Transverse colon (tissue), 4 donors: Measurements from ENCODE around the gene BLTP3A. TPM values are rescaled to one million over a fixed set of nuclear protein-coding genes. Genes with fewer than 3 reads are reported as not detected.
"Not testable (repeated sequence)": the region's sequence is repeated elsewhere in the genome, so short reads cannot be mapped to it uniquely, and the experiment has no call there.

Source experiments
- DNase-seq: peaks from one replicate; pipeline ENCODE4 v3.0.0-alpha.2; 2019
- H3K27ac ChIP-seq, 4 donors: fragments of 200-600 bp; sonication (generic); 2 replicates each; pipeline ENCODE4 v1.5.1; 2016 to 2018; ENCODE audit warnings: inconsistent platforms in 4 of 4
- H3K27me3 ChIP-seq: fragments of 200-600 bp; sonication (generic); 2 replicates; pipeline ENCODE4 v1.5.1; 2017; ENCODE audit warnings: inconsistent platforms
- H3K36me3 ChIP-seq, 4 donors: fragments of 200-600 bp; sonication (generic); 2 replicates each; pipeline ENCODE4 v1.5.1; 2017 to 2019; ENCODE audit warnings: inconsistent platforms in 4 of 4
- H3K4me1 ChIP-seq, 4 donors: fragments of 200-600 bp; sonication (generic); 2 replicates each; pipeline ENCODE4 v1.5.1; 2017 to 2020; ENCODE audit warnings: inconsistent platforms in 4 of 4
- H3K4me3 ChIP-seq, 4 donors: fragments of 200-600 bp; sonication (generic); 1 replicate in 1 of 4; 2 replicates in 3 of 4; pipeline versions ENCODE4 v1.5.1 to v1.6.1; 2017 to 2019; ENCODE audit warnings: inconsistent platforms in 4 of 4
- H3K9me3 ChIP-seq, 2 donors: fragments of 200-600 bp; sonication (generic); 2 replicates each; pipeline ENCODE4 v1.5.1; 2017 to 2019; ENCODE audit warnings: inconsistent platforms in 2 of 2
- CTCF ChIP-seq, 5 experiments: fragments of 200-600 bp in 3 of 5; fragments of 450-650 bp in 2 of 5; sonication (generic) in 3 of 5; IDR thresholded peaks; 1 replicate in 2 of 5; 2 replicates in 3 of 5; pipeline ENCODE4 v1.5.1; 2016 to 2017; ENCODE audit warnings: antibody characterized with exemption in 5 of 5, inconsistent platforms in 3 of 5, mild to moderate bottlenecking in 2 of 5, moderate library complexity in 1 of 5
- EP300 ChIP-seq: sonication (generic); formaldehyde crosslinking; IDR thresholded peaks from one replicate; pipeline ENCODE4 v1.6.1; 2017; ENCODE audit warnings: antibody characterized with exemption, low read depth
- POLR2A ChIP-seq: fragments of 450-650 bp; IDR thresholded peaks from one replicate; pipeline ENCODE4 v1.6.1; 2016; ENCODE audit warnings: antibody characterized with exemption, mild to moderate bottlenecking, moderate library complexity
- POLR2AphosphoS5 ChIP-seq, 3 donors: sonication (generic); formaldehyde crosslinking; IDR thresholded peaks; one replicate each; pipeline ENCODE4 v1.6.1; 2016; ENCODE audit warnings: antibody characterized with exemption in 3 of 3
- WGBS, 2 donors: methylation state at CpG; one replicate each; pipeline ENCODE4 v1.1.5; 2018; ENCODE audit warnings: low coverage in 1 of 2; 5-methylcytosine and 5-hydroxymethylcytosine counted together
- in situ Hi-C, 4 donors: fragments of 200-750 bp; cut with MboI; loops; one replicate each; pipeline versions ENCODE4 v1.15.0 to v1.15.1; 2017; ENCODE audit warnings: low sequenced_read_pairs in 3 of 4, low pct_ligation_motif_present in 1 of 4, low pct_unique_long_range_greater_than_20kb in 1 of 4
- intact Hi-C: fragments of 100-400 bp; cut with DNase I; formaldehyde crosslinking; loops from one replicate; pipeline ENCODE4 v1.15.1; 2023; ENCODE audit warnings: low total_unique reads
- total RNA-seq, 4 donors: library from RNA; depleted of rRNA; stranded (reverse); fragments of >200 nt; gene quantifications; one replicate each; pipeline ENCODE4 v1.1.0, GENCODE V29; 2016

BLTP3A gene, protein sequence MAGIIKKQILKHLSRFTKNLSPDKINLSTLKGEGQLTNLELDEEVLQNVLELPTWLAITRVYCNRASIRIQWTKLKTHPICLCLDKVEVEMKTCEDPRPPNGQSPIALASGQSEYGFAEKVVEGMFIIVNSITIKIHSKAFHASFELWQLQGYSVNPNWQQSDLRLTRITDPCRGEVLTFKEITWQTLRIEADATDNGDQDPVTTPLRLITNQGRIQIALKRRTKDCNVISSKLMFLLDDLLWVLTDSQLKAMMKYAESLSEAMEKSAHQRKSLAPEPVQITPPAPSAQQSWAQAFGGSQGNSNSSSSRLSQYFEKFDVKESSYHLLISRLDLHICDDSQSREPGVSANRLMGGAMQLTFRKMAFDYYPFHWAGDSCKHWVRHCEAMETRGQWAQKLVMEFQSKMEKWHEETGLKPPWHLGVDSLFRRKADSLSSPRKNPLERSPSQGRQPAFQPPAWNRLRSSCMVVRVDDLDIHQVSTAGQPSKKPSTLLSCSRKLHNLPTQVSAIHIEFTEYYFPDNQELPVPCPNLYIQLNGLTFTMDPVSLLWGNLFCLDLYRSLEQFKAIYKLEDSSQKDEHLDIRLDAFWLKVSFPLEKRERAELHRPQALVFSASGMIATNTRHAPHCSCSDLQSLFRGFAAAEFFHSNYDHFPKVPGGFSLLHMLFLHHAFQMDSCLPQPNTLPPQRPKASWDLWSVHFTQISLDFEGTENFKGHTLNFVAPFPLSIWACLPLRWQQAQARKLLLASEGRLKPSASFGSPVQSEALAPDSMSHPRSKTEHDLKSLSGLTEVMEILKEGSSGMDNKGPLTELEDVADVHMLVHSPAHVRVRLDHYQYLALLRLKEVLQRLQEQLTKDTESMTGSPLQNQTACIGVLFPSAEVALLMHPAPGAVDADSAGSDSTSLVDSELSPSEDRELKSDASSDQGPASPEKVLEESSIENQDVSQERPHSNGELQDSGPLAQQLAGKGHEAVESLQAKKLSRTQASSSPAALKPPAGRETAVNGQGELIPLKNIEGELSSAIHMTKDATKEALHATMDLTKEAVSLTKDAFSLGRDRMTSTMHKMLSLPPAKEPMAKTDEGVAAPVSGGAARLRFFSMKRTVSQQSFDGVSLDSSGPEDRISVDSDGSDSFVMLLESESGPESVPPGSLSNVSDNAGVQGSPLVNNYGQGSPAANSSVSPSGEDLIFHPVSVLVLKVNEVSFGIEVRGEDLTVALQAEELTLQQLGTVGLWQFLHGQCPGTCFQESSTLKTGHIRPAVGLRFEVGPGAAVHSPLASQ (N-terminal part only)
- 10 to 100 TPM in 2 of 4 donors, 1 to 10 TPM in 2; 7.4 to 13.1 (median 9.9) TPM for total RNA-seq

DNA sequence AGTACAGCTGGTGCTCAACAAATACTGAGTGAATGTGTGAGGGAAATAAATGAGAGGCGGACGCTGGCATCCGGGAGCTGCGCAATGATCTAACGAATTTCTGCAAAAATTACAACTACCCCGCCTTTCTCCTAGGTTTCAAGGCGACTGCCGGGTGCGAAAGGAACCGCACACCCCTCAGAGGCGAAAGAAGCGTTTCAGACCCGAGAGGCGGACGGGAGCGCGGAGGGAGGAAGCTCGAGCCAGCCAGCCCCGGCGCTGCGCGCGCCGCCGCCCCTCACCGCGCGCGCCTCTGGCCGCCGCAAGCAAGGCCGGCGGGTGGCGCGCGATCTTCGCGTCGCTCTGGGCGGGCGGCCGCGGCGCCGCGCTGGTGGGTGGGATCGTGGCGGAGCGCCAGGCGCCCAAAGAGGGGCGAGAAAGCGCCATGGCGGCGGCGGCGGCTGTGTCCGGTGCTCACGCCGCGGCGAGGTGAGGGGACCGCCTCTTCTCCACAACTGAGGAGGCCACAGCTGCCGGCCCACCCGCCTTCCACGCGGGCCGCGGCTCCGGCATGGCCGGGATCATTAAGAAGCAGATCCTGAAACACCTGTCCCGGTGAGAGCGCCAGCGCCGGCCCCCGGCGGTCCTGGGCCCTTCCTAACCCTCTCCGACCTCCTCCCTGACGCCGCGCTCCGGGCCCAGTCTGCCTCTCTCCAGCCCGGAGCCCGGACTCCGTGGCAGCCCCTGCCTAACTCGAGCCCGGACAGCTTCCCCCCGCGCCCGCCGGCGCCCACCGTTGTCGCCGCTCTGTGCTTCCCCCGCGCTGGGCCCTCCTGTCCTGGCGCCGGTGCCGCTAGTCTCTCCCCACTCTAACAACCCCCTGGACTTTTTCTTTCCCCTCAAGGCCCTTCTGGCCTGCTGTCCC, at the start of gene BLTP3A:
TSS of gene BLTP3A (plus strand) at position 383 of the 904 bp plus-strand sequence. CDS start at position 551, 168 bp downstream.
- Histone ChIP-seq H3K4me1 (peaks cover 0 to 21% (median 15%) of the 10 kb centered on the region in 4 donors), H3K27ac (peak within 1 kb of the TSS; percentile 89 to 98 (median 93)), H3K4me3 (peak within 1 kb of the TSS; percentile 64 to 100 (median 84)), H3K27me3 (no peaks in the 10 kb centered on the region), H3K9me3 (no peaks in the 10 kb centered on the region), H3K36me3 (no peaks in the 10 kb centered on the region)
- TF ChIP-seq POLR2A (peak; percentile 61), POLR2AphosphoS5 (IDR thresholded peaks at IDR 0.05) (peak in 2 of 3 donors; percentile 36 to 54), CTCF (IDR thresholded peaks at IDR 0.05) (no peak)
- intact Hi-C loops = no loop called here
- in situ Hi-C loops = no loop called here
- DNase-seq = peak; percentile 75
- WGBS, 2 donors = 1% methylated on average over 74 of the region's 99 CpGs; no CpG with 5 or more reads in 1 of the 2 donors

DNA sequence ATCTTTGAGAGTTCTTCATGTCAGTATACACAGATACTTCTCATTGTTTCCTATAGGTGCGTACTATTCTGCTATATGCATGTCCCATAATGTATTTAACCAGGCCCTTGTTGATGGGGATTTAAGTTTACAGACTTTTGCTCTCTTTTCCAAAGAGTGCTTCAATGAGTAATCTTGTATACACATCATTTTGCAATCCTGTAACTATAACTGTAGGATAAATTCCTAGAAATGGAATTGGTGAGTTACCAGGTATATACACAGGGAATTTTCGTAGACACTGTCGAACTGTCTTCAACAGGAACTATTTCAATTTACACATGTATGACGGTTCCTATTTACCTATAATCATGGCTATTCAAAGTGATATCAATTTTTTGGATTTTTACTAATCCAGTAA, 49.8 kb upstream of the BLTP3A start:
- Histone ChIP-seq H3K9me3 (no peaks in the 10 kb centered on the region), H3K36me3 (no peaks in the 10 kb centered on the region), H3K4me1 (peaks cover 0 to 21% (median 7%) of the 10 kb centered on the region in 4 donors), H3K27me3 (no peaks in the 10 kb centered on the region), H3K4me3 (no peak overlapping the region), H3K27ac (no peak overlapping the region)
- in situ Hi-C loops = no loop called here
- no peak for DNase-seq
- WGBS, 2 donors = 94 to 95% methylated on average over 4 of the region's 4 CpGs
- intact Hi-C loops = no loop called here
- TF ChIP-seq CTCF (IDR thresholded peaks at IDR 0.05) (no peak), POLR2AphosphoS5 (IDR thresholded peaks at IDR 0.05) (no peak), EP300 (no peak), POLR2A (no peak)

DNA sequence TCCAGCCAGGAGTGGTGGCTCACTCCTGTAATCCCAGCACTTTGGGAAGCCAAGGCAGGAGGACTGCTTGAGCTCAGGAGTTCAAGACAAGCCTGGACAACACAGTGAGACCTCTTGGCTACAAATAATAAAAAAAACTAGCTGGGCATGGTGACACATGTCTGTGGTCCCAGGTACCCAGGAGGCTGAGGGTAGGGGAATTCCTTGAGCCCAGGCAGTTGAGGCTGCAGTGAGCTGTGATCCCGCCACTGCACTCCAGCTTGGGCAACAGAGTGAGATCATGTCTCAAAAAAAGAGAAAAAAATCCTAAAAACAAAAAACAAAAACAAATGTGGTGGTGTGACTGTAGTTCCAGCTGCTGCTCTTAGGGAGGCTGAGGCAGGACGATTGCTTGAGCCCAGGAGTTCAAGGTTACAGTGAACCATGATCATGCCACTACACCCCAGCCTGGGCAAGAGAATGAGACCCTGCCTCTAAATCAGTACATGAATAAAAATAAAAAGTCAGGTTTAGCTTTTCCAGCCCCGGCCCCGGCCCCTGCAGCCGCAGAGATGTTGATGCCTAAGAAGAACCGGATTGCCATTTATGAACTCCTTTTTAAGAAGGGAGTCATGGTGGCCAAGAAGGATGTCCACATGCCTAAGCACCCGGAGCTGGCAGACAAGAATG, 48.1 kb upstream of the BLTP3A start:
- peaks cover 0 to 21% (median 7%) of the 10 kb centered on the region in 4 donors for H3K4me1 ChIP-seq
- DNase-seq = no peak
- H3K4me3 ChIP-seq = no peak overlapping the region
- no peak overlapping the region for H3K27ac ChIP-seq
- in situ Hi-C loops (no loop called here), intact Hi-C loops (no loop called here)
- H3K9me3 ChIP-seq = no peaks in the 10 kb centered on the region
- no peak for TF ChIP-seq POLR2AphosphoS5 (IDR thresholded peaks at IDR 0.05)
- no peak for TF ChIP-seq CTCF (IDR thresholded peaks at IDR 0.05)
- no peak for TF ChIP-seq EP300
- no peak for TF ChIP-seq POLR2A
- no peaks in the 10 kb centered on the region for H3K36me3 ChIP-seq
- no peaks in the 10 kb centered on the region for H3K27me3 ChIP-seq
- WGBS, 2 donors = 81 to 92% methylated on average over 2 to 7 of the region's 7 CpGs

GRCh38 chr6:34744294-34744647, 47.6 kb upstream of the BLTP3A start:
- WGBS, 2 donors = 94% methylated on average over 10 of the region's 10 CpGs; no CpG with 5 or more reads in 1 of the 2 donors
- H3K27ac ChIP-seq, intact Hi-C loops, H3K4me3 ChIP-seq, H3K36me3 ChIP-seq, H3K9me3 ChIP-seq, H3K27me3 ChIP-seq, DNase-seq, in situ Hi-C loops: not testable (repeated sequence)
- peaks cover 0 to 21% (median 7%) of the 10 kb centered on the region in 4 donors for H3K4me1 ChIP-seq
